ENCODE results near the gene RGS16. TPM values are rescaled to one million over a fixed set of nuclear protein-coding genes. Genes with fewer than 3 reads are reported as not detected.

RGS16 gene
- polyA plus RNA-seq, 12 donors, result 5.1 to 23.5 (median 9.3) TPM; not detected in 1

- DNase-seq, result no peak
Measured at GRCh38 chr1:182610606-182611194, 6.5 kb upstream of the RGS16 start.

GRCh38 chr1:182608845-182609610 lies 4.8 kb upstream of the RGS16 start:
- DNase-seq, result no peak

GRCh38 chr1:182608236-182608635 lies 4.0 kb upstream of the RGS16 start:
- DNase-seq, result no peak

DNA sequence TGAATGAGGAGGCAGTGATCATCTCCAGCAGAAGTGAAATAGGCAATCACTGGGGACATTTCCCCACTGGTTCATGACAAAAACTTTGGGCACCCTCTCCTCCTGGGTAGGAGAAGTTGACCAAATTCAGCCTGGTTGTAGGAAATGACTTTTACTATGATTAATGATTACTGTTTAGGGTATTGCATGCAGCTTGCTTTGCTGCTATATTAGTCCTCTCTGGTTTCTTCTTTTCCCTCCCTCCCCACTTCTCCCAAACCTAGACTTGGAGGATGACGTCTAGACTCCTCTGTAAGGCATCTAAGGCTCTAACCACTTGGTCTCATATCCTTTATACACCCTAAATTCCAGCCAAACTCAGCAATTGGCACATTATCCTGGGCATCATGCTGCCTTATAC lies 3.4 kb upstream of the RGS16 start:
- DNase-seq, result no peak

GRCh38 chr1:182603646-182604174 lies 479 bp downstream of the RGS16 start:
- no peak for DNase-seq

DNA sequence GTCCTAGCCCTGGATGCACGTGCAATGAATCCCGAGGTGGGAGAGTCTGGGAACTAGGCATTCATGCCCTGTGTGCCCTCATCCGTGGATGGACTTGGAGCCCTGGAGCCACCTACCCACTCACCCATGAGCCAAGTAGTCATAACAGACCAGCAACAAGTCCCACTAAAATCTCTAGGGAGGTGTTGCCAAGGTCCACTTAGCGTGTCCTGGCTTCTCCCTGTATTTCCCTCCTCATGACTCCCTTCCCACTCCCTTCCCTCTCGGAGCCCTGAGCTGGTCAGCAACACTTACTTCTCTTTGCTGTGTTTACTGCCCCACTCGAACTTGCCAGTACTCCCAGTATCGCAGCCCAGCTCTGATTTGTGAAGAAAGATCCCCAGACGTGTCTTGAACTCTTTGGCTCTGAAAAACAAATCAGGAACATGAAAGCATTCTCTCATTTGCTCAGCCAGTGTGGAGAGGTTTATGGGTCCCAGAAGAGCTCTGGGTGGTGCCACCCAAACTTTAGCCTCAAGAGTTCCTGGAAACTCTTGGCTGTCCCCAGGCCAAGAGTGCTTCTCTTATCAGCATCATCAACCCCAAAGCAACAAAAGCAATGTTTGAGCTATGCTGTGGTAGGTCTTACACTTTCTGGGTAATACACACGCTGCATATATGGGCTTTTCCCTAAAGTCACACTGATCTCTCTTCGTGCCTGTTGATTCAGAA lies 1.1 kb downstream of the RGS16 start:
- DNase-seq, result no peak

DNA sequence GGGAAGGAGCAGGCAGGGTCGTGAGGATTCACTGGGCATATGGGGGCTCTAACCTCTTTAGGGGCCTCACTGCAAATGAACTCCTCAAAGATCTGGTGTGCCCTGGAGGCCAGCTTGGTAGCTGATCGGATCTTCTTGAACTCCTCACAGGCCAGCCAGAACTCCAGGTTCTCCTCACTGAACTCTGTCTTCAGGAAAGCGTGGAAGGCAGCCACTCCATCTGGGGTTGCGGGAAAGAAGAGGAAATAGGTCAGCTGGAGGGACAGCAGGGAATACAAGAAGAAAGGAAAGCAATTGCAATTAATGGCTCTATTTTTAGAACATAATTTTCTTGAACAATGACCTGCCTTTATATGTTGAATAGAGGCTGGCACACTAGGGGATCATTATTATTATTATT lies 2.3 kb downstream of the RGS16 start:
- DNase-seq, result no peak

- peak; percentile 86 for DNase-seq
Measured at GRCh38 chr1:182601416-182601786, 2.8 kb downstream of the RGS16 start.

DNA sequence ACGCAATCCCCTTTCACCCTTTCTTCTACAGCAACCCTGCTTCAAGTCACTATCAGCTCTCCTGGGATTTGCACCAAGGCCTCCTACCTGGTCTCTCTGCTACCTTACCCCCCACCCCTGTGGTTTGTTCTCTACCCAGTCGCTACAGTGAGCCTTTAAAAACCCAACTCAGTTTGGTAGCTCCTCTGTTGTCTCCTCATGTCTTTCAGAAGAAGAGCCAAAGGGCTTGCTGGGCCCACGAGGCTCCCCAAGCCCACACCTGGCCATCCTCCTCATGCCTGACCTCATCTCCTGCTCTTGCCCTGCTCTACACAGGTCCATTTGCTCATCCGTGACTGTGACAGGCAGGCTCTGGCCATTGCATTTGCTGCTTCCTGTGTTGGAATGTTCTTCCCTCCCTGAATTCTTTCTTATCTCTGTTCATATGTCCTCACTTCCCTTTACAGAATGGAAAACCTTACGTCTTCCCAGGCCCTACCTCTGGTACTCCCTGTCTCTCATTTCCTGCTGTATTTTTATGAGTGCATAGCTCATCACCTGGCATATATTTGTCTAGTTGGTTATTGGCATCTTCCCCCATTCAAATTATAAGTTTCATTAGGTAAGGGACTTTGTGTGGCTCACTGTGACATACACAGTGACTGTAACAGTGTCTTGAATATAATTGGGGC lies 3.3 kb downstream of the RGS16 start:
- no peak for DNase-seq

GRCh38 chr1:182600036-182600713 lies 4.0 kb downstream of the RGS16 start:
- DNase-seq, result no peak

DNA sequence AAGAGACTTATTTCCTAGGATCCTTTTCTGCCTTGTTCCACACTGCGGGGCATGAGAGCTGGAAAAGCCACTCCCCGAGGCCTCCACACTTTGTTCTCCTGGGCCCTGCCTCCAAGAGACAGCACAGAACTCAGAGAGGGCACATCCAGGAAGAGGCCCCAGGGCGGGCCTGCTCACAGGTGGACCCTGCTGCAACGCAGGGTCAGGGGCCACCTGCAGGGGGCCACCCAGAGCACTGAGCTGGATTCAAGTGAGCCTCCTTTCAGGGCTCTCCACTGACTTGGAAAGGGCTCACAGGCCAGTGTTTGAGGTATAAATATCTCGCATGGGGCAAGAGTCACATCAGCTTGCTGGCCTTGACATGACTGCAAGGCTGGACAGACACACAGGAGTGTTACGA lies 4.8 kb downstream of the RGS16 start:
- no peak for DNase-seq

- DNase-seq, result no peak
Measured at GRCh38 chr1:182598296-182598695, 5.9 kb downstream of the RGS16 start.

DNA sequence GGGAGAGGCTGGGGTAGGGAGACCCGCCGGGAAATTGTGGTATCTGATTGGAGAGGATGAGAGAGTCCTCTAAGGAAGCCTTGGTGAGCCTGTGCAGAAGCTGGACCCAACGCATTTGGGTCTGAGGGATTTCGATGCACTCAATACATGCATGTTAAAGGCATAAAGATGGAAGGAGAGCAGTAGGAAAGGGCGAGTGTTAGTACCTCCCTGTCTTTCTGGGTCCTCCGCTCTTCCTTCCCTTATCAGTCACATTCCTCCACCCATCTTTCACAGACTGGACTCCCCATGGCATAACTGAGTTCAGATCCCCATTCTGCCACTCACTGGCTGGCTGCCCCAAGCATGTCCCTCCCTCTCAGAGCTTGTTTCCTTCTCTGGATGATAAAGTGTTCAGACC lies 7.3 kb downstream of the RGS16 start:
- no peak for DNase-seq

GRCh38 chr1:182595641-182596240 lies 8.4 kb downstream of the RGS16 start:
- DNase-seq, result no peak

GRCh38 chr1:182589931-182590330 lies 14.3 kb downstream of the RGS16 start:
- no peak for DNase-seq

DNA sequence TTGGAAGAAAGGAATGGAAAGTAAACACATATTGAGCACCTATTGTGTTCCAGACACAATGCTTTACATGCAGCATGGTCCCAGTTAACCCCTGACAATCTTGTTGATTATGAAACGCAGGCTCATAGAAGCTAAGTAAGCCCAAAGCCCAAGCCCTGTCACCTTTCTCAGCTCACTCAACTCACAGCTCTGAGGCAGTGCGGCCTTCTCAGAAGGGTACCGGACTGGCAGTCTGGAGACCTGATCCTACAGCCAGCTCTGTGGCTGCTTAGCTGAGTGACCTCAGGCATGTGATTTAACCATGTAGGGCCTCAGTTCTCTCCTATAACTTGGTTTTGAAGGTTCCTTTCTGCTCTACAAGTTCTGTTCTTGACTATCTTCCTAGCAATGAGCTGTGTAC lies 14.7 kb downstream of the RGS16 start:
- no peak for DNase-seq

- peak; percentile 81 for DNase-seq
Measured at GRCh38 chr1:182588500-182589396, 15.4 kb downstream of the RGS16 start, which contains the start of gene RNASEL. TSS of gene RNASEL (minus strand) at chr1:182589256. CDS start at chr1:182586806, 2,450 bp downstream.

DNA sequence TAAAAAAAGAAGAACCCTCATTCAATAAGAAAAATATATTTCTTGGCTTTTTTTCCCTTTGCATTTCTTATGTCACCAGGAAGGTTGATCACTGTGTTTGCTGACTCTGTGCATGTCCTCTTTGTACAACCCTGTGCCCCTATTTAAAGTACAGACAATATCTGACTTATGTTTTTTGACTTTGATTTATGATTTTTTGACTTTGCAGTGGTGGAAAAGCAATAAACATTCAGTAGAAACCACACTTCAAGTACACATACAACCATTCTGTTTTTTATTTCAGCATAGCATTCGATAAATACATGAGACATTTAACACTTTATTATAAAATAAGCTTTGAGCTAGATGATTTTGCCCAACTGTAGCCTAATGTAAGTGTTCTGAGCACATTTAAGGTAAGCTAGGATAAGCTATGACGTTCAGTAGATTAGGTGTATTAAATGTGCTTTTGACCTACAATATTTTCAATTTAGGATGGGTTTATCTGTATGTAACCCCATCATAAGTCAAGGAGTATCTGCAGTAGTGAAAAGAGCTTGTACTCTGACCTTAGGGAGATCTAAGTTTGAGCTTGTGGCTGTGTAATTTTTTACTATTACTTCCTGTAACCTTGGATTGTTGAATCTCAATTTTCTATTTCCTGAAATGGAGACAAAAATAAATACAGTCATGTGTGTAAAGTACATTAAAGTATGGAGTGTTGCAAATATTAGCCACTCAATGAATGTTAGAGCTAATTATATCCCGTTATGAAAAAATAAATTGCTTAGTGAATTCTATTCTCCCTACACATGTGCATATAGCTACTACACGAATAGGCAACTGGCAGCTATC lies 16.3 kb downstream of the RGS16 start:
- DNase-seq, result no peak

DNA sequence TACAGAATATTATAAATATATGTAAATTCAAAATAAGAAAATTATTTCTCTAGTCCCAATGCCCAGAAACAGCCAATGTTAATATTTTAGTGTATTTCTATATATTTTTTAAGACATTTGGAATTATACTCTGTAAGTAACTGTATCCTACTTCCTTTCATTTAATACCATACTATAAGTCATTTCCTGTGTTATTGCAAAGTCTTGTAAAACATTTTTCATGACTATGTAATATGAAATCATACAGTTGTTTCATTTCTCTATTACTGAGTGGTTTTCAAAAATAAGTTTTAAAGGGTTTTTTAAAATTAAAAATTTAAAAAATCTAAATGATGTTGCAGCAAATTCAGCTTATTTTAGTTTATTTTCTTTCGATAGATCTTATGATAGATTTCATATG lies 17.1 kb downstream of the RGS16 start:
- no peak for DNase-seq
